HG03460 (cell line): Measurements from ENCODE around the gene FARP1.
"Not testable (repeated sequence)": the region's sequence is repeated elsewhere in the genome, so short reads cannot be mapped to it uniquely, and the experiment has no call there.

Experiments used
- ATAC-seq: cut with Tn5 transposase; IDR thresholded peaks from one replicate; pipeline ENCODE4 v1.9.1; 2021; ENCODE audit not compliant: unreplicated experiment

The FARP1 gene

GRCh38 chr13:98253526-98253925 lies 110.6 kb downstream of the FARP1 start:
- ATAC-seq, result no peak

- ATAC-seq, result no peak
Observed at GRCh38 chr13:98254513-98254912, 111.6 kb downstream of the FARP1 start.

GRCh38 chr13:98258226-98258625 lies 115.3 kb downstream of the FARP1 start:
- ATAC-seq, result no peak

- ATAC-seq, result no peak
Observed at GRCh38 chr13:98260357-98261164, 117.7 kb downstream of the FARP1 start.

GRCh38 chr13:98261165-98261702 lies 118.3 kb downstream of the FARP1 start:
- no peak for ATAC-seq

GRCh38 chr13:98262292-98262691 lies 119.4 kb downstream of the FARP1 start:
- no peak for ATAC-seq

- ATAC-seq, result no peak
Observed at GRCh38 chr13:98263841-98264240, 120.9 kb downstream of the FARP1 start.

- ATAC-seq, result no peak
Observed at GRCh38 chr13:98264877-98265276, 122.0 kb downstream of the FARP1 start.

GRCh38 chr13:98265692-98266551 lies 123.0 kb downstream of the FARP1 start:
- ATAC-seq, result no peak

- no peak for ATAC-seq
Observed at GRCh38 chr13:98267080-98267912, 124.4 kb downstream of the FARP1 start.

- ATAC-seq, result no peak
Observed at GRCh38 chr13:98269386-98269785, 126.5 kb downstream of the FARP1 start.

- ATAC-seq, result no peak
Observed at GRCh38 chr13:98270819-98271218, 127.9 kb downstream of the FARP1 start.

GRCh38 chr13:98271646-98272045 lies 128.8 kb downstream of the FARP1 start:
- not testable (repeated sequence) for ATAC-seq

GRCh38 chr13:98272549-98272948 lies 129.7 kb downstream of the FARP1 start:
- no peak for ATAC-seq

- no peak for ATAC-seq
Observed at GRCh38 chr13:98273067-98273823, 130.4 kb downstream of the FARP1 start.

- ATAC-seq, result no peak
Observed at GRCh38 chr13:98273824-98274742, 131.2 kb downstream of the FARP1 start.

- no peak for ATAC-seq
Observed at GRCh38 chr13:98274921-98275487, 132.1 kb downstream of the FARP1 start.

- ATAC-seq, result no peak
Observed at GRCh38 chr13:98275681-98276171, 132.8 kb downstream of the FARP1 start.

- no peak for ATAC-seq
Observed at GRCh38 chr13:98276486-98276885, 133.6 kb downstream of the FARP1 start.
